OCI-LY3 (cell line): ENCODE results near the gene SLC13A5.

Source experiments
- CTCF ChIP-seq: fragments of 200-600, 300-600 bp; sonication (generic); IDR thresholded peaks from 2 replicates; pipeline ENCODE4 v1.5.1; 2014; ENCODE audit warnings: antibody characterized with exemption, low read length, low read depth
- EZH2phosphoT487 ChIP-seq: fragments of 200-600 bp; shearing (Covaris generic); IDR thresholded peaks from 2 replicates; pipeline ENCODE4 v1.6.1; 2018; ENCODE audit warnings: antibody characterized with exemption, mixed run types, low read depth

DNA sequence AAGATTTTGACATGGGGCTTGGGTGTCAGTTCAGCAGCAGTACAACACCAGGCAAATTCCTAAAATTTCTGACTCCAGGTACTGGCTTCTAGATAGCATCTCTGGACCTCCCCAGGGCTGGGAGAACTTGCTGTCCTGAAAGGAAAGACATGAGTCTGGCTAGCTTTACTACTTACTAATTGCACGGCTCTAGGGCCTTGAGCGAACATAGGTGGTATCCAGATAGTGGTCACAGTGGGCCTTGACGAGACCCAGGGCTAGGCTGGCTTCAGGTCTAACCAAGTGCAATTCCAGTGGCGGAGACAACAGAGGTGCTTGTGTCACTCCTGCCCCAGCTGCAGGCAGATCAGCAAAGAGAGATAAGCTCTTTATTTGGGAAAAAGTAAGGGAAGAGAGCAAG lies 16.4 kb upstream of the SLC13A5 start:
- TF ChIP-seq CTCF (no peak), EZH2phosphoT487 (no peak)
